Measurements from ENCODE around the gene TRAPPC10. TPM values are rescaled to one million over a fixed set of nuclear protein-coding genes. Genes with fewer than 3 reads are reported as not detected.

TRAPPC10 gene
- total and polyA plus RNA-seq, 2 of the 8 experiments (the other 6 are each of a cell fraction or from before 2014, with no cell fraction given) = 18.5 to 29.8 TPM

- peak in 1 of 2 experiments; percentile 94 for DNase-seq (ENCODE audit: low read depth in 1 of 2, low spot score in 2 of 2)
- no peaks in the 10 kb centered on the region for H3K79me1 ChIP-seq (ENCODE audit: low read depth, low read length)
- H3K56ac ChIP-seq (replicated peaks; ENCODE audit: insufficient read length, low read depth, low read length) = no peak overlapping the region
- TF ChIP-seq RAD21 (IDR thresholded peaks at IDR 0.05 in 1 of 2, conservative IDR thresholded peaks at IDR 0.05 in 1 of 2; ENCODE audit: low read depth in 2 of 2, low read length in 2 of 2) (peak; percentile 89 to 90), ASH2L (IDR thresholded peaks at IDR 0.05; ENCODE audit: low read length) (peak; percentile 45), CTCF (IDR thresholded peaks at IDR 0.05; ENCODE audit: control extremely low read depth in 1 of 3, insufficient read depth in 1 of 3, low read depth in 1 of 3, low read length in 3 of 3) (peak; percentile 85 to 93 (median 87)), ATF2 (IDR thresholded peaks at IDR 0.05; ENCODE audit: low read length) (no peak), ATF3 (IDR thresholded peaks at IDR 0.05; ENCODE audit: insufficient read depth, low read depth, low read length) (0 out of 2 replicates have a peak, but pooled peaks have one; percentile 13)
- no peak overlapping the region for H3K4ac ChIP-seq (replicated peaks; ENCODE audit: insufficient read length, low read depth, low read length)
- peak overlapping the region in 2 of 4 experiments; percentile 11 to 56; a peak in 4 of 8 replicates for H3K4me3 ChIP-seq (ENCODE audit: extremely low read depth in 1 of 4, insufficient read depth in 2 of 4, low read depth in 3 of 4, low read length in 4 of 4)
- H2BK20ac ChIP-seq (ENCODE audit: low read length) = 0 out of 2 replicates have a peak overlapping the region, but pooled peaks have one; percentile 34
- H3K27ac ChIP-seq (ENCODE audit: low read depth, low read length) = no peak overlapping the region
- H3K9me3 ChIP-seq (ENCODE audit: insufficient read depth in 2 of 2, low read depth in 1 of 2, low read length in 1 of 2) = no peaks in the 10 kb centered on the region
- H3K36me3 ChIP-seq (ENCODE audit: control insufficient read depth in 2 of 4, insufficient read depth in 4 of 4, low read length in 3 of 4) = no peaks in the 10 kb centered on the region
- no peak overlapping the region for H4K5ac ChIP-seq (ENCODE audit: insufficient read length, low read depth, low read length)
- no peaks in the 10 kb centered on the region; a peak in 1 of 7 replicates for H3K4me1 ChIP-seq (replicated peaks in 1 of 4; ENCODE audit: control insufficient read depth in 3 of 4, insufficient read depth in 4 of 4, low read length in 3 of 4)
- H2BK120ac ChIP-seq (replicated peaks; ENCODE audit: low read depth, low read length) = no peak overlapping the region
- 0 out of 2 replicates have a peak overlapping the region, but pooled peaks have one; percentile 40 for H2AK5ac ChIP-seq (ENCODE audit: low read depth, low read length)
- 0 out of 2 replicates have a peak overlapping the region, but pooled peaks have one; percentile 8 for H2BK5ac ChIP-seq (ENCODE audit: low read depth, low read length)
- POLR2A ChIA-PET (ENCODE audit: partially characterized antibody) = interaction anchor here (0.7 to 1.0 kb wide), 3 partner anchors 155 to 167 kb away, joined by 3 read pairs; no protein-coding TSS in a partner anchor
- no peak overlapping the region for H3K23ac ChIP-seq (ENCODE audit: insufficient read length)
- H4K20me1 ChIP-seq (replicated peaks in 1 of 2; ENCODE audit: control insufficient read depth in 1 of 2, insufficient read depth in 2 of 2, low read length in 2 of 2) = peaks cover 0 to 6% of the 10 kb centered on the region in 2 experiments
- H3K27me3 ChIP-seq (replicated peaks in 1 of 4; ENCODE audit: control insufficient read depth in 3 of 4, extremely low read depth in 1 of 4, insufficient read depth in 3 of 4, low read length in 3 of 4) = no peaks in the 10 kb centered on the region
- no peak overlapping the region; the same call in none of the 2 replicates for H3K18ac ChIP-seq (ENCODE audit: extremely low read depth, low read length)
- no peak for FAIRE-seq
- CTCF ChIA-PET (ENCODE audit: partially characterized antibody) = interaction anchor here (0.6 to 3.6 kb wide), 43 partner anchors 10 to 1154 kb away, joined by 3 to 35 read pairs (median 4); no protein-coding TSS in a partner anchor
- WGBS, 2 experiments (ENCODE audit: extremely low coverage in 1 of 2, insufficient coverage in 1 of 2, insufficient read length in 1 of 2, insufficient replicate concordance in 2 of 2, low coverage in 1 of 2, low lambda C conversion rate in 2 of 2, missing lambda C conversion rate in 1 of 2) = 17% methylated on average over 23 of the region's 24 CpGs; no CpG with 5 or more reads in 1 of the 2 experiments
- no peak overlapping the region for H3K9ac ChIP-seq (replicated peaks in 1 of 4; ENCODE audit: extremely low read depth in 1 of 4, low read depth in 3 of 4, low read length in 3 of 4)
- H3K23me2 ChIP-seq (ENCODE audit: low read depth, low read length) = peaks cover 7% of the 10 kb centered on the region; the same call in 1 of the 2 replicates
- peak overlapping the region; percentile 84; the same call in 1 of the 2 replicates for H2BK15ac ChIP-seq (ENCODE audit: low read length)
- no peak overlapping the region for H3K14ac ChIP-seq (ENCODE audit: insufficient read length)
- H4K91ac ChIP-seq (replicated peaks; ENCODE audit: insufficient read length, low read length) = peak overlapping the region; percentile 62
- H2BK12ac ChIP-seq (ENCODE audit: low read depth, low read length) = 0 out of 2 replicates have a peak overlapping the region, but pooled peaks have one; percentile 52
- H2AFZ ChIP-seq (ENCODE audit: low read length) = 0 out of 2 replicates have a peak overlapping the region, but pooled peaks have one; percentile 76
- peak overlapping the region; percentile 36 for H4K8ac ChIP-seq (ENCODE audit: extremely low read depth, insufficient read depth, low read length)
- H3K79me2 ChIP-seq (ENCODE audit: control insufficient read depth in 1 of 2, insufficient read depth in 2 of 2, low read length in 2 of 2) = no peaks in the 10 kb centered on the region
- H3K4me2 ChIP-seq (ENCODE audit: insufficient read depth in 1 of 2, low read depth in 2 of 2, low read length in 2 of 2) = peak overlapping the region; percentile 0 to 79; a peak in 3 of 4 replicates
These were observed 36.5 kb upstream of the TRAPPC10 start for GRCh38 chr21:43975469-43976098.
